Brain microvascular endothelial cell (primary cell): ENCODE data around the gene CLEC16A.

Source experiments
- DNase-seq: peaks from one replicate; pipeline ENCODE4 v3.0.0-alpha.2; 2020
- H3K27ac ChIP-seq: fragments of 250-450 bp; sonication (Bioruptor Pico); 2 replicates; pipeline ENCODE4 v1.5.1; 2020; ENCODE audit warnings: mild to moderate bottlenecking, moderate library complexity
- H3K27me3 ChIP-seq: fragments of 250-450 bp; sonication (Bioruptor Pico); replicated peaks from 2 replicates; pipeline ENCODE4 v1.5.1; 2020; ENCODE audit warnings: mild to moderate bottlenecking
- H3K36me3 ChIP-seq: fragments of 250-450 bp; sonication (Bioruptor Pico); replicated peaks from 2 replicates; pipeline ENCODE4 v1.5.1; 2020; ENCODE audit warnings: mild to moderate bottlenecking
- H3K4me3 ChIP-seq: 2 replicates; pipeline ENCODE4 v1.5.1; 2011; ENCODE audit warnings: low read depth, mild to moderate bottlenecking, control low read depth, low read length, moderate library complexity
- CTCF ChIP-seq: IDR thresholded peaks from 2 replicates; pipeline ENCODE4 v1.5.1; 2011; ENCODE audit warnings: low read depth, mild to moderate bottlenecking, moderate library complexity, low read length, control low read depth, inconsistent platforms; ENCODE audit errors: missing control alignments
- in situ Hi-C: cut with HindIII; loops from 2 replicates; pipeline ENCODE4 v1.10.0; 2017; ENCODE audit warnings: low sequenced_read_pairs, low pct_ligation_motif_present

CLEC16A gene

DNA sequence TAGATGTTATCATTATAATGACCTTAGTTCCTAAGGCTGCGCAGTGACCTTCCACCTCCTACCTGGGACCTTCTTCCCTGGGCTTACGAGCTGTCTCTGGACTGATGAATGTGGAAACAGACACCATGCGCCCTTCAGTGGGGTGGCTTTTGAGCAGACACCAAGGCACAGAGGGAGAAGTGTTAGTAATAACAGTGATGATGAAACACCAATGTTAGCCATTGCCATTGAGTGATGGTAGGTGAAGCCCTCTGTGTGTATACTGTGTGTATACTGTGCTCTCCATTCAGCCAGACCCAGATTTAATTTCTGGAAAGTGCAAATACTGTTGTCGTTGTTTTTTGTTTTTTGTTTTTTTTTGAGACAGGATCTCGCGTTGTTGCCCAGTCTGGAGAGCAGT is 44.5 kb downstream of the CLEC16A start:
- Histone ChIP-seq H3K4me3 (no peak overlapping the region), H3K36me3 (no peaks in the 10 kb centered on the region), H3K27ac (no peak overlapping the region), H3K27me3 (no peaks in the 10 kb centered on the region)
- in situ Hi-C loops = no loop called here
- DNase-seq = no peak
- no peak for TF ChIP-seq CTCF

DNA sequence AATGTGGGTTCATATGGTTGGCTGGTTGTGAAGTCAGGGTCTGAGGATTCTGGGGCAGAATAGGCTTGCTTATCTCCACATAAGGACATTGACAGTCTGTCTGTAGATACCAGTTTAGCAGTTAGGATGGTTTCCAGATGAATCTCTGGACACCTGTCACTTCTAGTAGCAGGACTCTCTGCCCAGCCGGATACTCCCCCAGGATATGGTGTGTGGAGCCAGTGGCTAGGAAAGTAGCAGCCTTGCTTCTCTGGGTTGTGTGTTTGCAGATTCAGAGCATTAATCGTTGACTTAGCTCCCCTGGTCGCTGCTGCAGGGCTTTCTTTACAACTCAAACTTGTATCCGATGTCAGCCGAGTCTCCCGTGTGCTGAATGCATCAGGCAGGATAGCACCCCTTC is 45.2 kb downstream of the CLEC16A start:
- Histone ChIP-seq H3K27ac (no peak overlapping the region), H3K4me3 (no peak overlapping the region), H3K27me3 (no peaks in the 10 kb centered on the region), H3K36me3 (no peaks in the 10 kb centered on the region)
- in situ Hi-C loops = no loop called here
- no peak for TF ChIP-seq CTCF
- no peak for DNase-seq

- H3K27ac ChIP-seq = no peak overlapping the region
- H3K36me3 ChIP-seq = no peaks in the 10 kb centered on the region
- no peak for TF ChIP-seq CTCF
- DNase-seq = no peak
- H3K27me3 ChIP-seq = no peaks in the 10 kb centered on the region
- in situ Hi-C loops = no loop called here
- no peak overlapping the region for H3K4me3 ChIP-seq
Measured at GRCh38 chr16:10990378-10990777, 46.0 kb downstream of the CLEC16A start.

GRCh38 chr16:10992112-10992511 is 47.7 kb downstream of the CLEC16A start:
- Histone ChIP-seq H3K36me3 (no peaks in the 10 kb centered on the region), H3K4me3 (no peak overlapping the region), H3K27ac (peak overlapping the region; percentile 98), H3K27me3 (no peaks in the 10 kb centered on the region)
- in situ Hi-C loops = no loop called here
- DNase-seq = peak; percentile 53
- TF ChIP-seq CTCF = no peak

- no peak for TF ChIP-seq CTCF
- H3K27ac ChIP-seq = peak overlapping the region; percentile 98
- H3K36me3 ChIP-seq = no peaks in the 10 kb centered on the region
- in situ Hi-C loops = no loop called here
- H3K4me3 ChIP-seq = no peak overlapping the region
- peak; percentile 90 for DNase-seq
- no peaks in the 10 kb centered on the region for H3K27me3 ChIP-seq
Measured at GRCh38 chr16:10992797-10993196, 48.4 kb downstream of the CLEC16A start.

- in situ Hi-C loops = no loop called here
- DNase-seq = no peak
- no peak for TF ChIP-seq CTCF
- no peaks in the 10 kb centered on the region for H3K27me3 ChIP-seq
- H3K4me3 ChIP-seq = no peak overlapping the region
- H3K27ac ChIP-seq = no peak overlapping the region
- H3K36me3 ChIP-seq = no peaks in the 10 kb centered on the region
Measured at GRCh38 chr16:10993649-10994048, 49.3 kb downstream of the CLEC16A start.
